Measurements from ENCODE around the gene INS. TPM values are rescaled to one million over a fixed set of nuclear protein-coding genes. Genes with fewer than 3 reads are reported as not detected.
"Not testable (repeated sequence)": the region's sequence is repeated elsewhere in the genome, so short reads cannot be mapped to it uniquely, and the experiment has no call there.

INS gene
- total RNA-seq, 2 donors from 2014 or later, result 1,947 to 16,276 TPM

DNA sequence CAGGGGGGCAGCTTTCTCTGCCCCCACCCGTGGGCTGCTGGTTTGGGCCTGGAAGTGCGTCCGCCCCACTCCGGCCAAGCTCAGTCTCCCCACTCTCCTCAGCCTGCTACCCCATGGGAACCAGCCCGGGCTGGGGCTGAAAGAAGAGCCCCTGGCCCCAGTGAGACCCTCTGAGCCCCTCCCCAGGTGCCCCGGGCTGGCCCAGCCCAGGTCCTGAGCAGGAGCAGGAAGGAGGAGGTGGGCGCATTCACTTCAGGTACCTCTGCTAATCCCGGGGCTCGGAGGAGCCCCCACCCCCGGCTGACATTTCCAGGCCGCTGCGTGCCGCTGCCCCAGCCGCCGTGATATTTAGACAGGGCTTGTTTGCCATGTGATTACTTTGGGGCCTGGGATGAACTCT lies 19.3 kb upstream of the INS start:
- no peak for ATAC-seq
- no peaks in the 10 kb centered on the region for H3K36me3 ChIP-seq (replicated peaks in 1 of 2; ENCODE audit: insufficient read depth in 1 of 2, low read depth in 2 of 2)
- H3K9me3 ChIP-seq, result no peaks in the 10 kb centered on the region
- WGBS, 2 donors, result 70 to 72% methylated on average over 5 to 14 of the region's 15 CpGs
- H3K27ac ChIP-seq, result no peak overlapping the region
- H3K27me3 ChIP-seq, result no peaks in the 10 kb centered on the region
- H3K4me3 ChIP-seq, result no peak overlapping the region
- DNase-seq, result no peak
- intact Hi-C loops (cut with DNase I), result no loop called here
- peaks cover 14% of the 10 kb centered on the region for H3K4me1 ChIP-seq
- no peak for TF ChIP-seq POLR2A (IDR thresholded peaks at IDR 0.05)
- TF ChIP-seq, protein P1, sequence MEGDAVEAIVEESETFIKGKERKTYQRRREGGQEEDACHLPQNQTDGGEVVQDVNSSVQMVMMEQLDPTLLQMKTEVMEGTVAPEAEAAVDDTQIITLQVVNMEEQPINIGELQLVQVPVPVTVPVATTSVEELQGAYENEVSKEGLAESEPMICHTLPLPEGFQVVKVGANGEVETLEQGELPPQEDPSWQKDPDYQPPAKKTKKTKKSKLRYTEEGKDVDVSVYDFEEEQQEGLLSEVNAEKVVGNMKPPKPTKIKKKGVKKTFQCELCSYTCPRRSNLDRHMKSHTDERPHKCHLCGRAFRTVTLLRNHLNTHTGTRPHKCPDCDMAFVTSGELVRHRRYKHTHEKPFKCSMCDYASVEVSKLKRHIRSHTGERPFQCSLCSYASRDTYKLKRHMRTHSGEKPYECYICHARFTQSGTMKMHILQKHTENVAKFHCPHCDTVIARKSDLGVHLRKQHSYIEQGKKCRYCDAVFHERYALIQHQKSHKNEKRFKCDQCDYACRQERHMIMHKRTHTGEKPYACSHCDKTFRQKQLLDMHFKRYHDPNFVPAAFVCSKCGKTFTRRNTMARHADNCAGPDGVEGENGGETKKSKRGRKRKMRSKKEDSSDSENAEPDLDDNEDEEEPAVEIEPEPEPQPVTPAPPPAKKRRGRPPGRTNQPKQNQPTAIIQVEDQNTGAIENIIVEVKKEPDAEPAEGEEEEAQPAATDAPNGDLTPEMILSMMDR (IDR thresholded peaks at IDR 0.05), result no peak

DNA sequence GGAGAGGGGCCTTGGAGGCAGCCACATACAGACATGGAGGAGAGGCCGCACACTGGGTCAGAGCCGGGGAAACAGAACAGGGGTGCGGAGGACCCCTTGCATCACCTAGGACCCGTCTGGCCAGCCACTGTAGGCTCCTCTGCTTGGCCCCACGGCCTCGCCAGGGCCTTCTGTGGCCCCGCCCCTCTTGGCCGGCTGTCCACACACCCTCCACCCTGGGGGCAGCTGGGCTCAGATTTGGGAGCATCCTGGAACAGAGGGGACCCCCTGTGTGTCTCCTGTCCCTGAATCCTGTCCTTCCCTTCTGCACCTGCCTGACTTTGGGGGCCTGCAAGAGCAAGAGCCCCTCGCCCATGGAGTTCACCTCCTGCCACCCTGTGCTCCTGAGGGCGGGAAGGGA lies 18.5 kb upstream of the INS start:
- intact Hi-C loops (cut with DNase I), result no loop called here
- H3K27me3 ChIP-seq, result no peaks in the 10 kb centered on the region
- peaks cover 16% of the 10 kb centered on the region for H3K4me1 ChIP-seq
- H3K27ac ChIP-seq, result no peak overlapping the region
- H3K4me3 ChIP-seq, result no peak overlapping the region
- WGBS, 2 donors, result 65 to 67% methylated on average over 4 to 10 of the region's 10 CpGs
- H3K36me3 ChIP-seq (replicated peaks in 1 of 2; ENCODE audit: insufficient read depth in 1 of 2, low read depth in 2 of 2), result no peaks in the 10 kb centered on the region
- DNase-seq, result no peak
- ATAC-seq, result no peak
- no peaks in the 10 kb centered on the region for H3K9me3 ChIP-seq
- TF ChIP-seq, protein P1 (IDR thresholded peaks at IDR 0.05), result no peak
- TF ChIP-seq POLR2A (IDR thresholded peaks at IDR 0.05), result no peak

DNA sequence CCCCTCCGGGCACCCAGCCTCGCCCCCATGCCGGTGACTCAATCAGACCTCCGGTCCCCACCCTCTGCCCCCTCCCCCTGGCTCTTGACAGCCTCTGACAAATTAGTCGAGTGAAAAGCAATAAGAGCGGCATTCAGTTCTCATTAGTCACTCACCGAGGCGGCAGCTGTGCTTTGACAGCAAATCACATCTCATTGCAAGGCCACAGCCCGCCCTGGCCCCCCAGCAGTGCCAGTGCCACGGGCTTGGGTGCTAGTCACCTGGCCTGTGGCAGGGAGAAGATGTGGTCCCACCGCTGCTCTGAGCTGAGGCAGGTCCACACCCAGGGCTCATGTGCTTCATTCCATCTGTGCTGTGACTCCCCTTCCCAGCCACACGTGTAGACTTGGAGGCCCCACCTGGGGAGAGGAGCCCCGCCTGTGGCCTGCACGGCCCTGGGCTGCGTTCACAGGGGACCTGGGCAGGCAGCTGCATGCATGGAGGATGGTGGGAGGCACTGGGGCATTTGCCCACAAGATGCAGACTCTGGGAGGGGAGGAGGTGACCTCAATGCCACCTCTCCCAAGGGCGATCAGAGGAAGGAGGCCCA lies 18.0 kb upstream of the INS start:
- peak in 3 of 4 donors; percentile 49 to 55 (median 50) for DNase-seq
- H3K4me1 ChIP-seq, result peaks cover 16% of the 10 kb centered on the region
- H3K27ac ChIP-seq, result no peak overlapping the region
- no peaks in the 10 kb centered on the region for H3K9me3 ChIP-seq
- no peaks in the 10 kb centered on the region for H3K36me3 ChIP-seq (replicated peaks in 1 of 2; ENCODE audit: insufficient read depth in 1 of 2, low read depth in 2 of 2)
- intact Hi-C loops (cut with DNase I), result no loop called here
- 26 to 27% methylated on average over 11 to 16 of the region's 16 CpGs for WGBS, 2 donors
- no peak for TF ChIP-seq POLR2A (IDR thresholded peaks at IDR 0.05)
- TF ChIP-seq, protein P1 (IDR thresholded peaks at IDR 0.05), result no peak
- no peak overlapping the region for H3K4me3 ChIP-seq
- ATAC-seq, result peak; percentile 26
- no peaks in the 10 kb centered on the region for H3K27me3 ChIP-seq

DNA sequence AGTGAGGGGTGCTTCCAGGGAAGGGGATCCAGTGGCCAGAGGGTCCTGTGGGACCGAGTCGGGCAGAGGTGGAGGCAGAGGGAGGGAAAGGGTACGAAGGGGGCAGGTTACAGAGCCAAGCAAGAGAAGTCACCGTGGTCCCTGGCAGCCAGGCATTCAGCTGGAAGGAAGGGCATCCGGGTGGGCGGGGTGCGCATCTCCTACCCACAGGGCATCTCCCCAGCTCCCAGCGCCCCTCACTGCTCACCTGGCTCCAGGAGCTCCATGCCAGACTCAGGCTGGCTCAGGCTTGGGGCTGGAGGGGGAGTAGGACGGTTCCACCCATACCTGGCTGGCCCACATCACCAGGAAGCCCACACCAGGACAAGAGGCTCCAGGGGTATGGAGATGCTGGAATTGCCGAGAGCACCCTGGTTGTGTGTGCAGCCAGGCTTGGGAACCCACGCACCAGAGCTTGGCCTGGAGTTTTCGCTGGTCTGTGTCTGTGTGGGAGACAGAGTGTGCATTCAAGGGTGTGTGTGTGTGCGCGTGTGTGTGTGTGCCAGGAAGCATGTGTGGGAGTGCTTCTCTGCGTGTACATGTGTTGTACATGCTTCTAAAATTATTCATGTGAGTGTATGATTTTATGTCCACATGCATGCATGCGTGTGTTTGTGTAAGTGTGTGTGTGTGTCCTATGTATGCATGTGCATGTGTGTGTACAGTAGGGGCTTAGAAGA lies 17.2 kb upstream of the INS start:
- 49 to 56% methylated on average over 7 to 14 of the region's 16 CpGs for WGBS, 2 donors
- DNase-seq; intact Hi-C loops (cut with DNase I); ATAC-seq; H3K27me3 ChIP-seq; H3K9me3 ChIP-seq; H3K4me3 ChIP-seq; H3K27ac ChIP-seq; H3K36me3 ChIP-seq (replicated peaks in 1 of 2; ENCODE audit: insufficient read depth in 1 of 2, low read depth in 2 of 2): not testable (repeated sequence)
- H3K4me1 ChIP-seq, result peaks cover 16% of the 10 kb centered on the region

DNA sequence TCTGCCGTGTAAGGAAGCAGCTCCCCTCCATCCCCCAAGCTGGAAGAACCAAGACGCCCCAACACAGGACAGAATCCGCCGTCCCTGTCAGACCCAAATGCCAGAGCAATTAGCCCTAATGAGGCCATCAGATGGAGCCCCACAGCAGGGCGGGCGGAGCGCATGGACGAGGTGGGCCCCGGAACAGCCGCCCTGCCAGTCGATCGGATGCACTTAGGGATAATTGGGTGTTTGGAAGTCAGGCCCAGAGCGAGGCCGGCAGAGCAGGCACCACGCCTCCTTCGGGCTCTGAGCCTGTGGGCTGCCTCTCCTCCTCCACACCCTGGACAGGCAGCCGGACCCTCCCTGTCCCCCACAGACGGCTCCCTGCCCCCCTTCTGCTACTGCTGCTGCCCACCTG lies 16.1 kb upstream of the INS start:
- H3K27ac ChIP-seq, result no peak overlapping the region
- ATAC-seq (no peak), DNase-seq (no peak)
- 47 to 66% methylated on average over 3 to 18 of the region's 18 CpGs for WGBS, 2 donors
- no peaks in the 10 kb centered on the region for H3K27me3 ChIP-seq
- H3K4me1 ChIP-seq, result peaks cover 16% of the 10 kb centered on the region
- intact Hi-C loops (cut with DNase I), result no loop called here
- no peak overlapping the region for H3K4me3 ChIP-seq
- H3K36me3 ChIP-seq (replicated peaks in 1 of 2; ENCODE audit: insufficient read depth in 1 of 2, low read depth in 2 of 2), result no peaks in the 10 kb centered on the region
- TF ChIP-seq, protein P1 (IDR thresholded peaks at IDR 0.05), result no peak
- TF ChIP-seq POLR2A (IDR thresholded peaks at IDR 0.05), result no peak
- no peaks in the 10 kb centered on the region for H3K9me3 ChIP-seq

Data from body of pancreas (tissue), 4 donors.